OCI-LY1 (cell line): ENCODE results near the gene IMMP2L.

Experiments used
- EZH2 ChIP-seq: fragments of 200-600 bp; sonication (generic), shearing (Covaris generic); IDR thresholded peaks from 2 replicates; pipeline ENCODE4 v1.8.0; 2017; ENCODE audit warnings: borderline replicate concordance, mixed run types, mild to moderate bottlenecking, antibody characterized with exemption, low read length, moderate library complexity, mixed read lengths
- TF ChIP-seq, protein P1 (sequence below): fragments of 200-600 bp; sonication (generic), shearing (Covaris generic); IDR thresholded peaks from 2 replicates; pipeline ENCODE4 v1.5.1; 2017; ENCODE audit warnings: mild to moderate bottlenecking, antibody characterized with exemption, low read length, moderate library complexity, mixed read lengths

- TF ChIP-seq EZH2: no peak
- TF ChIP-seq, protein P1, sequence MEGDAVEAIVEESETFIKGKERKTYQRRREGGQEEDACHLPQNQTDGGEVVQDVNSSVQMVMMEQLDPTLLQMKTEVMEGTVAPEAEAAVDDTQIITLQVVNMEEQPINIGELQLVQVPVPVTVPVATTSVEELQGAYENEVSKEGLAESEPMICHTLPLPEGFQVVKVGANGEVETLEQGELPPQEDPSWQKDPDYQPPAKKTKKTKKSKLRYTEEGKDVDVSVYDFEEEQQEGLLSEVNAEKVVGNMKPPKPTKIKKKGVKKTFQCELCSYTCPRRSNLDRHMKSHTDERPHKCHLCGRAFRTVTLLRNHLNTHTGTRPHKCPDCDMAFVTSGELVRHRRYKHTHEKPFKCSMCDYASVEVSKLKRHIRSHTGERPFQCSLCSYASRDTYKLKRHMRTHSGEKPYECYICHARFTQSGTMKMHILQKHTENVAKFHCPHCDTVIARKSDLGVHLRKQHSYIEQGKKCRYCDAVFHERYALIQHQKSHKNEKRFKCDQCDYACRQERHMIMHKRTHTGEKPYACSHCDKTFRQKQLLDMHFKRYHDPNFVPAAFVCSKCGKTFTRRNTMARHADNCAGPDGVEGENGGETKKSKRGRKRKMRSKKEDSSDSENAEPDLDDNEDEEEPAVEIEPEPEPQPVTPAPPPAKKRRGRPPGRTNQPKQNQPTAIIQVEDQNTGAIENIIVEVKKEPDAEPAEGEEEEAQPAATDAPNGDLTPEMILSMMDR: no peak
These were observed 499.1 kb downstream of the IMMP2L start for GRCh38 chr7:111063166-111063565.
